Right ventricle myocardium superior (tissue), 1 donor: Measurements from ENCODE around the gene HEATR3. TPM values are rescaled to one million over a fixed set of nuclear protein-coding genes. Genes with fewer than 3 reads are reported as not detected.
A peak's percentile ranks its signal among the peaks of the same experiment; 100 is the strongest.

Experiments
- ATAC-seq: fragments of 200-7000 bp; cut with Tn5 transposase; one replicate; pipeline ENCODE4 v1.9.1; 2020; ENCODE audit warnings: mild to moderate bottlenecking; ENCODE audit not compliant: poor library complexity
- DNase-seq: peaks from one replicate; pipeline ENCODE4 v3.0.0-alpha.2; 2020
- intact Hi-C: fragments of 100-400 bp; cut with DNase I; formaldehyde crosslinking; loops from one replicate; pipeline ENCODE4 v1.11.2; 2022
- total RNA-seq: library from RNA; stranded (reverse); fragmentation: NEBNext Ultra II Directional; extraction: Animal tissue kit (Norgen Biotek cat#: 25700); gene quantifications from one replicate; pipeline ENCODE4 v1.2.1, GENCODE V29; 2021
- donor health status: DM: no; HTN: yes; CAD: no; lungs with severe emphysema.

The HEATR3 gene
- total RNA-seq, 1 donor from 2014 or later = 9.9 TPM

- ATAC-seq = no peak
- intact Hi-C loops = no loop called here
These were observed 73.8 kb downstream of the HEATR3 start for GRCh38 chr16:50139580-50139979.

GRCh38 chr16:50144211-50144610, 78.4 kb downstream of the HEATR3 start:
- no peak for ATAC-seq
- intact Hi-C loops = no loop called here
- no peak for DNase-seq

More at GRCh38 chr16:50139580-50139979, 73.8 kb downstream of the HEATR3 start:
- DNase-seq = no peak

- intact Hi-C loops = no loop called here
- no peak for DNase-seq
- no peak for ATAC-seq
These were observed 81.0 kb downstream of the HEATR3 start for GRCh38 chr16:50146479-50147435.

- ATAC-seq (no peak), DNase-seq (no peak)
- intact Hi-C loops = loop anchor here (5.0 kb wide), 1 partner anchor 84 kb away; the partner anchor contains the start of gene HEATR3
These were observed 85.6 kb downstream of the HEATR3 start for GRCh38 chr16:50151322-50151721.

GRCh38 chr16:50151756-50152155, 86.0 kb downstream of the HEATR3 start:
- intact Hi-C loops = loop anchor here (2.0 to 5.0 kb wide), 2 partner anchors 59 to 84 kb away; partner anchors contain the start of gene HEATR3
- ATAC-seq (no peak), DNase-seq (no peak)

- DNase-seq (peak; percentile 66), ATAC-seq (peak; percentile 50)
These were observed 86.6 kb downstream of the HEATR3 start for GRCh38 chr16:50152351-50152806.

GRCh38 chr16:50152807-50153595, 87.2 kb downstream of the HEATR3 start, which contains the start of gene TENT4B:
Gene TENT4B, plus strand, starts transcription at chr16:50153306. Its CDS starts 316 bp downstream, at chr16:50153622.
- peak; percentile 96 for ATAC-seq
- peak; percentile 92 for DNase-seq

More at GRCh38 chr16:50152351-50152806, 86.6 kb downstream of the HEATR3 start:
- intact Hi-C loops = loop anchor here (2.0 to 5.0 kb wide), 2 partner anchors 58 to 85 kb away; partner anchors contain the start of gene HEATR3

GRCh38 chr16:50153596-50154419, 88.0 kb downstream of the HEATR3 start:
- ATAC-seq (no peak), DNase-seq (peak; percentile 66)
- intact Hi-C loops = loop anchor here (2.0 to 5.0 kb wide), 2 partner anchors 57 to 87 kb away; partner anchors contain the start of gene HEATR3

More at GRCh38 chr16:50152807-50153595, 87.2 kb downstream of the HEATR3 start, which contains the start of gene TENT4B:
- intact Hi-C loops = loop anchor here (2.0 to 5.0 kb wide), 2 partner anchors 58 to 86 kb away; partner anchors contain the start of gene HEATR3

GRCh38 chr16:50154420-50154950, 88.7 kb downstream of the HEATR3 start:
- DNase-seq (no peak), ATAC-seq (no peak)
- intact Hi-C loops = loop anchor here (5.0 kb wide), 1 partner anchor 87 kb away; the partner anchor contains the start of gene HEATR3

GRCh38 chr16:50155925-50156324, 90.2 kb downstream of the HEATR3 start:
- no peak for ATAC-seq
- intact Hi-C loops = loop anchor here (5.0 kb wide), 1 partner anchor 46 kb away; no protein-coding TSS in a partner anchor

More at GRCh38 chr16:50155925-50156324, 90.2 kb downstream of the HEATR3 start:
- DNase-seq = no peak

Other genes starting within 250 kb of the HEATR3 start
- 8.4 TPM for gene ZNF423, start 209.9 kb upstream of the HEATR3 start, total RNA-seq
- gene CNEP1R1, start 40.7 kb upstream of the HEATR3 start, total RNA-seq = 16.1 TPM
- 7.7 TPM for gene TENT4B, start 87.3 kb downstream of the HEATR3 start, total RNA-seq
- 9.3 TPM for gene ADCY7, start 200.6 kb downstream of the HEATR3 start, total RNA-seq